HEK293 (cell line): Measurements from ENCODE around the gene SART1.

Source experiments
- CTCF ChIA-PET: fragments of 350-600 bp; formaldehyde crosslinking; extraction: SDS; loops from one replicate; lab custom pipeline; 2021; ENCODE audit warnings: antibody characterized with exemption; lab: Yijun Ruan, JAX
- POLR2A ChIA-PET: fragments of 300-600 bp; formaldehyde crosslinking; extraction: SDS; loops from one replicate; lab custom pipeline; 2020; ENCODE audit warnings: antibody characterized with exemption, inconsistent platforms; lab: Yijun Ruan, JAX
- H3K27ac ChIP-seq: fragments of 200-500 bp; sonication (Bioruptor generic); 2 replicates; pipeline ENCODE4 v1.5.1; 2014; ENCODE audit warnings: low read depth, low read length, control low read depth, inconsistent platforms; ENCODE audit errors: extremely low read depth
- H3K36me3 ChIP-seq, 2 experiments: fragments of 200-500 bp in 1 of 2; sonication (Bioruptor generic) in 1 of 2; 1 replicate in 1 of 2; 2 replicates in 1 of 2; pipeline ENCODE4 v1.5.1; 2014 to 2017; ENCODE audit warnings: inconsistent platforms in 2 of 2, low read length in 2 of 2; ENCODE audit not compliant: control insufficient read depth in 2 of 2, insufficient read depth in 1 of 2
- H3K4me1 ChIP-seq: fragments of 200-500 bp; sonication (Bioruptor generic); 2 replicates; pipeline ENCODE4 v1.5.1; 2014; ENCODE audit warnings: mild to moderate bottlenecking, low read length, inconsistent platforms; ENCODE audit not compliant: control insufficient read depth, insufficient read depth
- H3K4me3 ChIP-seq: 2 replicates; pipeline ENCODE4 v1.5.1; 2011; ENCODE audit warnings: low read depth, mild to moderate bottlenecking, control low read depth, low read length, moderate library complexity
- H3K9me3 ChIP-seq: fragments of 200-500 bp; sonication (Bioruptor generic); 2 replicates; pipeline ENCODE4 v1.5.1; 2014; ENCODE audit warnings: low read depth, low read length, inconsistent platforms; ENCODE audit not compliant: control insufficient read depth, insufficient read depth
- KLF16 ChIP-seq: fragments of 450-650 bp; formaldehyde crosslinking; IDR thresholded peaks from 2 replicates; pipeline ENCODE4 v1.5.1; 2017; ENCODE audit warnings: missing biosample characterization, missing genetic modification characterization
- MEIS1 ChIP-seq: sonication (generic); formaldehyde crosslinking; IDR thresholded peaks from 2 replicates; pipeline ENCODE4 v1.8.1; 2022; ENCODE audit warnings: missing genetic modification reagents, mild to moderate bottlenecking, borderline replicate concordance
- SETDB1 ChIP-seq: IDR thresholded peaks from one replicate; pipeline ENCODE4 v1.6.1; 2017; ENCODE audit warnings: mild to moderate bottlenecking, low read length, moderate library complexity, mixed read lengths; ENCODE audit not compliant: insufficient read length
- ZIC2 ChIP-seq: fragments of 450-650 bp; formaldehyde crosslinking; IDR thresholded peaks from 2 replicates; pipeline ENCODE4 v1.5.1; 2016; ENCODE audit warnings: missing biosample characterization, missing genetic modification characterization
- ZNF239 ChIP-seq: fragments of 450-650 bp; formaldehyde crosslinking; IDR thresholded peaks from 2 replicates; pipeline ENCODE4 v1.5.1; 2016; ENCODE audit warnings: missing biosample characterization, missing genetic modification characterization
- ZNF292 ChIP-seq: fragments of 450-650 bp; formaldehyde crosslinking; IDR thresholded peaks from 2 replicates; pipeline ENCODE4 v1.5.1; 2016; ENCODE audit warnings: low read depth, missing biosample characterization, missing genetic modification characterization, borderline replicate concordance
- ZNF335 ChIP-seq: fragments of 450-650 bp; formaldehyde crosslinking; conservative IDR thresholded peaks from 2 replicates; pipeline ENCODE4 v1.5.1; 2016; ENCODE audit warnings: missing biosample characterization, missing genetic modification characterization
- ZNF426 ChIP-seq: fragments of 450-650 bp; formaldehyde crosslinking; IDR thresholded peaks from 2 replicates; pipeline ENCODE4 v1.5.1; 2017; ENCODE audit warnings: missing biosample characterization, missing genetic modification characterization, mild to moderate bottlenecking, inconsistent platforms, moderate library complexity
- ZNF510 ChIP-seq: fragments of 450-650 bp; formaldehyde crosslinking; IDR thresholded peaks from 2 replicates; pipeline ENCODE4 v1.5.1; 2018; ENCODE audit warnings: mild to moderate bottlenecking, missing genetic modification characterization, missing biosample characterization; ENCODE audit not compliant: insufficient replicate concordance
- ZNF571 ChIP-seq: fragments of 450-650 bp; formaldehyde crosslinking; IDR thresholded peaks from 2 replicates; pipeline ENCODE4 v1.5.0; 2017; ENCODE audit warnings: missing biosample characterization, missing genetic modification characterization
- ZNF777 ChIP-seq: fragments of 450-650 bp; formaldehyde crosslinking; IDR thresholded peaks from 2 replicates; pipeline ENCODE4 v1.5.1; 2017; ENCODE audit warnings: missing biosample characterization, missing genetic modification characterization, borderline replicate concordance
- ZSCAN18 ChIP-seq: fragments of 450-650 bp; formaldehyde crosslinking; IDR thresholded peaks from 2 replicates; pipeline ENCODE4 v1.5.1; 2016; ENCODE audit warnings: missing biosample characterization, missing genetic modification characterization
- ZSCAN4 ChIP-seq: fragments of 450-650 bp; formaldehyde crosslinking; IDR thresholded peaks from 2 replicates; pipeline ENCODE4 v1.5.1; 2017; ENCODE audit warnings: missing biosample characterization, missing genetic modification characterization
- ZXDB ChIP-seq: fragments of 450-650 bp; formaldehyde crosslinking; IDR thresholded peaks from 2 replicates; pipeline ENCODE4 v1.5.1; 2016; ENCODE audit warnings: missing biosample characterization, missing genetic modification characterization

Gene SART1

GRCh38 chr11:66014804-66015453, 53.4 kb downstream of the SART1 start:
- ChIA-PET CTCF (no interaction called here), POLR2A (no interaction called here)
- no peak for TF ChIP-seq ZSCAN18 (tag by site-specific recombination)
- TF ChIP-seq ZNF426 (tag by site-specific recombination), result no peak
- no peak for TF ChIP-seq SETDB1
- no peak for TF ChIP-seq ZNF510 (tag by site-specific recombination)
- TF ChIP-seq ZNF777 (tag by site-specific recombination), result no peak
- TF ChIP-seq ZNF335 (tag by site-specific recombination), result peak; percentile 13; the same call in 1 of the 2 replicates
- no peak for TF ChIP-seq KLF16
- no peak for TF ChIP-seq MEIS1 (CRISPR knock-in tag)
- TF ChIP-seq ZSCAN4, result peak; percentile 36
- TF ChIP-seq ZXDB (tag by site-specific recombination), result no peak
- TF ChIP-seq ZNF292 (tag by site-specific recombination), result no peak
- Histone ChIP-seq H3K9me3 (no peaks in the 10 kb centered on the region), H3K4me3 (no peak overlapping the region), H3K4me1 (no peaks in the 10 kb centered on the region), H3K36me3 (no peaks in the 10 kb centered on the region), H3K27ac (no peak overlapping the region)

GRCh38 chr11:66015454-66015881, 53.9 kb downstream of the SART1 start:
- Histone ChIP-seq H3K4me3 (no peak overlapping the region), H3K9me3 (no peaks in the 10 kb centered on the region), H3K27ac (no peak overlapping the region), H3K4me1 (no peaks in the 10 kb centered on the region), H3K36me3 (no peaks in the 10 kb centered on the region)
- ChIA-PET POLR2A (no interaction called here), CTCF (no interaction called here)
- no peak for TF ChIP-seq ZNF239 (tag by site-specific recombination)
- TF ChIP-seq ZIC2 (tag by site-specific recombination), result 0 out of 2 replicates have a peak, but pooled peaks have one; percentile 31

GRCh38 chr11:66015936-66016792, 54.6 kb downstream of the SART1 start:
- TF ChIP-seq ZIC2 (tag by site-specific recombination) (0 out of 2 replicates have a peak, but pooled peaks have one; percentile 16), ZNF571 (no peak), ZSCAN4 (0 out of 2 replicates have a peak, but pooled peaks have one; percentile 28)
- POLR2A ChIA-PET, result no interaction called here
- CTCF ChIA-PET, result no interaction called here
- no peaks in the 10 kb centered on the region for H3K36me3 ChIP-seq
- H3K4me1 ChIP-seq, result no peaks in the 10 kb centered on the region
- H3K27ac ChIP-seq, result no peak overlapping the region
- no peak overlapping the region for H3K4me3 ChIP-seq
- no peaks in the 10 kb centered on the region for H3K9me3 ChIP-seq
